ENCODE data around the gene WWC2.

WWC2 gene

GRCh38 chr4:183342541-183343533, 243.8 kb downstream of the WWC2 start:
- no peak for DNase-seq

DNA sequence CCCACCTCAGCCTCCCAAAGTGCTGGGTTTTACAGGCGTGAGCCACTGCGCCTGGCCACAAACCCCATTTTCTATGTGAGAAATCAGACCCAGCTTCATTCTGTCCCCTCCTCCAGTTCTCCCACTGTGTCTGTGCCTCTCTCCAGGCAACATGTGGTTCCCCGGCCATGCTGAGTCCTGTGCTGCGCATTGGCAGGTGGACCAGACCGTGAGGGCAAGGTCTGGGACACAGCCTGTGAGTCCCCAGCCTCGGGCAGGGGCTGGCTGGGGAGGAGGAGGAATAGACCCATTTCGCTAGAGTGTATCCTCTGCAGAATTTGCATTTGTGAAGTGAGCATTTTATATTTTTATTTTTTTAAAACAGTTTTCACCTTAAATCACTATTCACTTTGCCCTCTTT, 244.7 kb downstream of the WWC2 start:
- DNase-seq: no peak

DNA sequence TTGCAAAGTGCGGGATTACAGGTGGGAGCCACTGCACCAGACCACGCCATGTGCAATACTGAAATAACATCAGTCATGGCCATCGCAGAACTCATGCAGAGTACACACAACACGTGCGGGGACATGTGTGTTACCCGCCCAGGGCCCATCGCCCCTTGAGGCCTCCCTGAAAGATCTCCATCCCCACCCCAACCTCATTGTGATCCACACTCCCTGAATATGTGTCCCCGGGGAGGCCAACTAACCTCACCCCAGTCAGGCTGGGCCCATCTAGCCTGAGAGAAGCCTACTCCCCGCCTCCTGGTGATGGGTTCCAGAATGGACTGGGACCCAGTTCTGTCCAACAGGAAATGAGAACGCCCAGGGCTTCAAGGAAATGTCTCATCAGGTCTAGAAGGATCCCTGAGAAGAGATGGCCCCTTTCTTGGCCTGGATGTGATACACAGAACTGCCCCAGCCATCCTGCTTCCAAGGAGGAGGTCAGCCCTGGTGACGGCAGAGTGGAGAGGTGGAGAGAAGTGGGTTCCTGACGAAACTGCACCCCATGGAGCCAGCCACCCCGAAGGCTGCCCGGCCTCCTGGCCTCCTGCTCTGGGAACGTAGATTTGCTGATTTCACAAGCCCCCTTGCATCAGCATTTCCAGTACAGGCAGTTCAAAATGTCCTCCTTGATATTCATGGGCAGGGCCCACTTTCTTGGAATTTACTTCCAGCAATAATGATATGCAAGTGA, 245.6 kb downstream of the WWC2 start:
- no peak for DNase-seq

- DNase-seq: peak; percentile 3
Measured at GRCh38 chr4:183345261-183345660, 246.2 kb downstream of the WWC2 start.

DNA sequence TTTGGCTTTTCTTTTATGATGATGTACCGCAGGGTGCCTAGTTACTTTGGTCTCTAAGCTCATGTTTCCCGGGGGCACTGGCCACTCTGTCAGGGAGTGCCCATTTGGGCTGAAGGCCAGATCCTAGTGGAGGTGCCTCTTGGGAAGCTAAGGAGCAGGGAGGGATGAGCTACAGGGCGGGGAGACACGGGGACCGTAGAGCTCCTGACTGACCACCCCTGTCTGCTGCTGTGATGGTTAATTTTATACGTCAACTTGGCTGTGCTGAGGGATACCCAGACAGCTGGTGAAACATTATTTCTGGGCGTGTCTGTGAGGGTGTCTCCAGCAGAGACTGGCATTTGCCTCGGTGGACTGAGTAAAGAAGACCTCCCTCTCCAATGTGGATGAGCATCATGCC, 248.1 kb downstream of the WWC2 start:
- DNase-seq: no peak

DNA sequence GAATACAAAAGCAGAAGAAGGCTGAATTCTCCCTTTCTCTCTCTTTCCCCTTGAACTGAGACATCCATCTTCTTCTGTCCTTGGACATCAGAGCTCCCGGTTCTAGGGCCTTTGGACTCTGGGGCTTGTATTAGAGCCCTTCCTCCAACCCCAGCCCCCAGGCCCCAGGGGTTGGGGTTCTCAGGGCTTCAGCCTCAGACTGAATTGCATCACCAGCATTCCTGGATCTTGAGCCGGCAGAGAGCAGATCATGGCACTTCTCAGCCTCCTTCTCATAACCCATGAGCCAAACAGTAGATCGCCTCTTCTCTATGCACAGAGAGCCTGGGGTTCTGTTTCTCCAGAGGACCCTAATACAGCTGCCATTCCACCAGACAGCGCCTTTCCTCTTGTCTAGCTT, 248.5 kb downstream of the WWC2 start:
- no peak for DNase-seq

DNA sequence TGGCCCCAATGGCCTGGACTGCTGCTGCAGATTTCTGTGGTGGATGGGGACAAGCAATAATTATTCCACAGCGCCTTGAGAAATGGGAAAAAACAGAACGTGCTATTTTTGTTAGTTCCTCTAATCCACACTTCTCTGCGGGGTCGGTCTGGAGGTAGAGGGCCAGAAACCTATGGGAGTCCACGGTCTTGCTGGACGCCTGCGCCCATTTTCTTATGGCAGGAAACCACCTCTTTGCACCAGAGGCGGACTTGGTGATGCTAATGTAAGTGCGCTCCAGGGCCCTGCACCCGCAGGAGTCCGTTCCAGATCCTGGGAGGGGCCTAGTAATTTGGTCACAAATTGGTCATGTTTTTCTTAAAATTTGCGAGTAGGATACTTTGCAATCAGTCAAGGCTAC, 249.1 kb downstream of the WWC2 start:
- no peak for DNase-seq

GRCh38 chr4:183348706-183349659, 249.9 kb downstream of the WWC2 start:
- no peak for DNase-seq

DNA sequence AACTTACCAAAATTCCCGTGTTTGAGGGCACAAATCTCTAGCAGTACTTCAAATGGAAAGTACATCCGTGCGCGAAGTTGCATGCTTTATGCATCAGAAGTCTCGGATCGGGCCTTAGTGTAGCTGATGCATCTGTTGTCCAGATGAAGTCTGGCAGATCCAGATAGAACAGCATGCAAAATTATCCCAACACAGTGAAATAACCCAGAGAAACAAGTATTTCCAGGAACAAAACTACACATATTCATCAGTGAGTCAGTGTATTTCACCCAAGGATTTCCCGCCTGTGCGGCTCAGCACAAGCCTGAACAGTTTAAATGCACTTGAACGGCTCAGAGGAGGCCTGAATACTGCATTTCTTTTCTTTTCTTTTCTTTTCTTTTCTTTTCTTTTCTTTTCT, 250.6 kb downstream of the WWC2 start:
- DNase-seq: no peak

DNA sequence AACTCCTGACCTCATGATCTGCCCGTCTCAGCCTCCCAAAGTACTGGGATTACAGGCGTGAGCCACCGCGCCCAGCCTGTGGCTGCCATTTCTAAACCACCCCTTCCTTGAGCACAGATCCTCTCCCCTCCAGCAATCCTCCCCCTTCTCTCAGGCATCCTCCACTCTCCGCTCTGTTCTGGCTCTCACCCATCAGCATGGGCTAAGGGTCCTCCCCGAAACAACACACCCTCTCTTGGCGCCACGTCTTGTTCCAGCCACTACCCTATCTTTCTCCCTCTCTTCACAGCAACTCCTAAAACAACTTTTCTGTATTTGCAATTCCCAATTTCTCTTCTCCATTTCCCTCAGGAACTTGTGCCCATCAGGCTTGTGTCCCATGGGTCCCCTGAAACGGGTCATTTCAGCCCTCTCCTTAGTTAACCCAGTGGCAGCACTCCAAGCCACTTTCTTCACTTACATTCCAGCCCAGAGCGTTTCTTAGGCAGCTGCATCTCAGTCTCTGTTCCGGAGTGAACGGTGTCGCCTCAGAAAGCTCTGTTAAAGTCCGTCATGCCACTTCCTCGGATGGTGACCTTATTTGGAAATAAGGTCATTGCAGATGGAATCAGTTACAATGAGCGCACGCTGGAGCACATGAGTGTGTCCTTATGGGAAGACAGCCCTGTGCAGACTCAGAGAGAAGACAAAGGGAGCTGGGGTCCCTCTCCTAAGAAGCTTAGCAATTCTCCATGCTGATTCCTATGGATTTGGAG, 251.4 kb downstream of the WWC2 start:
- DNase-seq: no peak

DNA sequence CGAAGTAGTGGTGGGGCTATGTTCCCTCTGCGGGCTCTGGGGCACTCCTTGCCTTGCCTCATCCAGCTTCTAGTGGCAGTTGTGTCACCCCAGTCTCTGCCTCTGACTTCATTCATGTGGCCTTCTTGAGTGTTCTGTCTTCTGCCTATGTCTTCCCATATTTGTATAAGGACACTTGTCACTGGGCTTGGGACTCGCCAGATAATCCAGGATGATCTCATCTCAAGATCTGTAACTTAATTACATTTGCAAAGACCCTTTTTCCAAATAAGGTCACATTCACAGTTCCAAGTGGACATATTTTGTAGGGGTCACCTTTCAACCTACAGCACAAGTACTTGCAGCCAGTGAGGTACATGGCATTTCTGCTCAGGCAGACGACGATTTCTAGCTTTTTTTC, 253.5 kb downstream of the WWC2 start:
- peak; percentile 57 for DNase-seq

DNA sequence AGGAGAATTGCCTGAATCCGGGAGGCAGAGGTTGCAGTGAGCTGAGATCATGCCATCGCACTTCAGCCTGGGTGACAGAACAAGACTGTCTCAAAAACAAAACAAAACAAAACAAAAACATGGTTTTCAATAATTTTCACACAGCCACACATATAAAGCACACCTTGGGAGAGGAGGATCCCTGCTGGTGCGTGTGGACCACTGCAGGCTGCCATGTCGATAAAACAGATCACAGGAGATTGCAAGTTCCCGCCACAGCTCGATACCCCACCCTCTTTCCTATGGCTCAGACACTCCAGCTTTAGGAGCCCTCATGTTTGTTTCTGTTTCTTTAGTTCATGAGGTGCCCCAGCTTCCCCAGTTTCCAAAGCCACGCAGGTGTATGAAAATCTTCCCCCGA, 254.5 kb downstream of the WWC2 start:
- no peak for DNase-seq

- DNase-seq: no peak
Measured at GRCh38 chr4:183354219-183354618, 255.2 kb downstream of the WWC2 start.

DNA sequence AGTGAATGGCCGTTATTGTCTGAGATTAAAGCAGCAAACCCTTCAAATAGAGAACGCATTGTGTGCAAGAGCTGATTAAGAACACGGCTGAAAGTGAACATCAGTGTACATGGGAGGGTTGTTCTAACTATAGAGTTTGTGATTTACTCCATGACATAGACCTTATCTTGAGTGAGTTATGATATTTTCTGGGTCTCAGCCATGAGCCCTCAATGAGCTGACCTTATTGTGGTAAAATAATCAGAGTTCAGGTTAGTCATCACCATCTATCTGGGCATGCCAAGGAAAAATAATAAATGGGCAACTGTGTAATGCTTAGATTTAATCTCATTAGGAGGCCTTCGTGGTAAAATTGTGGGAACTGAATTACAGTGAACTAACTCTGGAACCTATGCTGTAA, 256.3 kb downstream of the WWC2 start:
- no peak for DNase-seq

DNA sequence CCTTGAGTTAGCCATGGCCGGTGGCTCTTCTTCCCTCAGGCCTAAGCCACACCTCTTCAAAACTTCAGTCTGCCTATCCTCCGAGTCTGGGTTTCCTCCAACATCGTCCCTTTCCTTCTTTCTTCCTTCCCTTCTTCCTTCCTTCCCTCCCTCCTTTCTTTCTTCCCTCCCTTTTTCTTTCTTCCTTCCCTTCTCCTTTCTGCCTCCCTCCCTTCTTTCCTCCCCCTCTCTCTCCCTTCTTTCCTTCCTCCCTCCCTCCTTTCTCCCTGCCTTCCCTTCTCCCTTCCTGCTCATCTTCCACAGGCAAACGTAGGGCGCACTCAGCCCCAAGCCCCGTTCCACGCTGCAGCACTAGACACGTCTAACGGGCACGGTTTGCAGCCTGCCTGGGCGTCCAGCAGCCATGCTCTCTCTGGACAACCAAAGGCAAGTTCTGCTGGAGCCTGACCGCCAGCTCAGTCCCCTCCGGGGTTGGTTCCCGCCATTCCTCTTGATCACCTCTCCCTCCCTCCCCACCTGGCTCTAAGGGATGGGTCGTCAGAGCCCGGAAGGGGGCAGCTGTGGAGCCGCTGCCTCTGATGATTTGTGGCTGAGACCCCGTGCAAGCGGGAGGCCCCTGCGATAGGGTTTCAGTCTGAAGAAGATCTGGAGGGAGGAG, 257.2 kb downstream of the WWC2 start:
- DNase-seq: no peak

GRCh38 chr4:183356931-183357675, 258.0 kb downstream of the WWC2 start:
- DNase-seq: no peak

- DNase-seq: no peak
Measured at GRCh38 chr4:183358215-183358755, 259.2 kb downstream of the WWC2 start.

DNA sequence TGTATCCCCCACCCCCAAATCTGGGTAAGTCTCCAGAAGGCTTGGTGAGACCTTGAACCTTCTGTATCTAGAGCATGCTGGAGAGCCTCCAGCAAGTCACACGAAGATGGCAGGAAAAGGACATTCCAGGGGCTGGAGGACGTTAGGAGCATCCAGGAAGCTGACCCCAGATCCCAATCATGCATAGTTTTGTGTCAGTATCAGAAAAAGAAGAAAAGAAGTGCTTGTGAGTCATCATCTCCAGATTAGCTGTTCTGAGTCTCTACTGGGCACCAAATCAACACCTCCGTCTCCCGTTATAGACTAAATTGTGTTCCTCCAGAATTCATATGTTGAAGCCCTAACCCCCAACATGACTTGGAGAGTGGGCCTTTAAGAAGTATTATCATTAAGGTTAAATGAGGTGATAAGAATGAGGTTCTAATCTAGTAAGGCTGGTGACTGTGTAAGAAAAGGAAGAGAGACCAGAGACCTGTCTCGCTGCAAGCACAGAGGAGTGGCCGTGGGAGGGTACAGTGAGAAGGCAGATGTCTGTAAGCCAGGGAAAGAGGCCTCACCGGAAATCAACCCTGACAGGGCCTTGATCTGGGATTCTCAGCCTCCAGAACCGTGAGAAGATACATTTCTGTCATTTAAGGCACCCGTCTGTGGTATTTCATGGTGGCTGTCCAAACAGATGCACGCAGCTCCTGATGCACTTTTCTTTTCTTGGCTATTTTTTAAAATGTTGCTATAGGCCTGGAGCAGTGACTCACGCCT, 261.3 kb downstream of the WWC2 start:
- no peak for DNase-seq

GRCh38 chr4:183362036-183362435, 263.0 kb downstream of the WWC2 start:
- no peak for DNase-seq
